C1 segment of cervical spinal cord (tissue), 14 donors: ENCODE measurements around the gene REPS2.
"Not testable (repeated sequence)": the region's sequence is repeated elsewhere in the genome, so short reads cannot be mapped to it uniquely, and the experiment has no call there.

ENCODE experiments used
- DNase-seq, 14 donors: peaks; one replicate each; lab custom pipeline; 2025; lab: John Stamatoyannopoulos, UW

REPS2 gene

GRCh38 chrX:16963216-16963615, 16.8 kb downstream of the REPS2 start:
- no peak for DNase-seq

GRCh38 chrX:16964976-16965375, 18.5 kb downstream of the REPS2 start:
- not testable (repeated sequence) for DNase-seq

GRCh38 chrX:16966752-16967448, 20.4 kb downstream of the REPS2 start:
- DNase-seq = no peak

- not testable (repeated sequence) for DNase-seq
Observed at GRCh38 chrX:16968753-16969152, 22.3 kb downstream of the REPS2 start.

GRCh38 chrX:16970977-16971376, 24.5 kb downstream of the REPS2 start:
- DNase-seq = no peak

- DNase-seq = no peak
Observed at GRCh38 chrX:16971694-16972093, 25.2 kb downstream of the REPS2 start.

- no peak for DNase-seq
Observed at GRCh38 chrX:16975233-16975632, 28.8 kb downstream of the REPS2 start.

GRCh38 chrX:16977771-16978170, 31.3 kb downstream of the REPS2 start:
- no peak for DNase-seq

GRCh38 chrX:16978193-16978984, 31.9 kb downstream of the REPS2 start:
- peak in 1 of 14 donors; percentile 19 for DNase-seq

GRCh38 chrX:16979226-16979625, 32.8 kb downstream of the REPS2 start:
- DNase-seq = no peak

- no peak for DNase-seq
Observed at GRCh38 chrX:16981209-16981608, 34.8 kb downstream of the REPS2 start.

- DNase-seq = no peak
Observed at GRCh38 chrX:16981980-16982379, 35.5 kb downstream of the REPS2 start.

- no peak for DNase-seq
Observed at GRCh38 chrX:16983051-16983450, 36.6 kb downstream of the REPS2 start.

GRCh38 chrX:16985286-16985685, 38.8 kb downstream of the REPS2 start:
- DNase-seq = peak in 1 of 14 donors; percentile 14

GRCh38 chrX:16986169-16986568, 39.7 kb downstream of the REPS2 start:
- DNase-seq = peak in 1 of 14 donors; percentile 68

- DNase-seq = no peak
Observed at GRCh38 chrX:16989750-16990149, 43.3 kb downstream of the REPS2 start.

GRCh38 chrX:16990839-16991238, 44.4 kb downstream of the REPS2 start:
- DNase-seq = no peak

GRCh38 chrX:16992445-16992844, 46.0 kb downstream of the REPS2 start:
- DNase-seq = no peak

- no peak for DNase-seq
Observed at GRCh38 chrX:16992951-16993350, 46.5 kb downstream of the REPS2 start.

- peak in 2 of 14 donors; percentile 3 to 9 for DNase-seq
Observed at GRCh38 chrX:16993791-16994318, 47.4 kb downstream of the REPS2 start.

- DNase-seq = no peak
Observed at GRCh38 chrX:16994736-16995135, 48.3 kb downstream of the REPS2 start.

- DNase-seq = peak in 1 of 14 donors; percentile 11
Observed at GRCh38 chrX:16997313-16997712, 50.9 kb downstream of the REPS2 start.

GRCh38 chrX:16999275-16999674, 52.8 kb downstream of the REPS2 start:
- DNase-seq = peak in 1 of 14 donors; percentile 13
